HepG2 (cell line): Measurements from ENCODE around the gene MAN1B1. TPM values are rescaled to one million over a fixed set of nuclear protein-coding genes. Genes with fewer than 3 reads are reported as not detected.

ENCODE experiments used
- ATAC-seq: fragments of 200-7000 bp; cut with Tn5 transposase; 3 replicates; pipeline ENCODE4 v1.9.1; 2020; ENCODE audit warnings: mild to moderate bottlenecking, moderate library complexity
- BruUV-seq: library from RNA; stranded (reverse); fragments of 400-500 nt; replicated peaks from 2 replicates; lab custom pipeline; 2021; lab: Mats Ljungman, UMichigan
- CTCF ChIA-PET: fragments of 300-600 bp; formaldehyde crosslinking; extraction: SDS; loops from one replicate; lab custom pipeline; 2021; ENCODE audit warnings: low total read pairs, inconsistent platforms, low intra/inter-chr PET ratio; lab: Yijun Ruan, JAX
- POLR2A ChIA-PET: fragments of 350-600 bp; sonication (Branson Sonifier 250); formaldehyde crosslinking; loops from one replicate; lab custom pipeline; 2020; ENCODE audit warnings: antibody characterized with exemption, inconsistent platforms; lab: Yijun Ruan, JAX
- DNase-seq: peaks from one replicate; pipeline ENCODE4 v3.0.0-alpha.2; 2015; ENCODE audit warnings: low spot score
- FAIRE-seq: peaks from 3 replicates; lab custom pipeline; 2011; peaks lifted over from hg19 to GRCh38; lab: Jason Lieb, UNC
- H2AFZ ChIP-seq: one replicate; pipeline ENCODE4 v1.6.1; 2011; ENCODE audit warnings: low read length, inconsistent platforms
- H3K27ac ChIP-seq: fragments of 300-600 bp; 3 replicates; pipeline ENCODE4 v1.8.0; 2011; ENCODE audit warnings: mixed run types, mild to moderate bottlenecking, mixed read lengths, low read length, inconsistent platforms; ENCODE audit not compliant: insufficient read depth; ENCODE audit errors: extremely low read length
- H3K27me3 ChIP-seq, 2 experiments: fragments of 200-600 bp in 1 of 2; 2 replicates in 1 of 2; 3 replicates in 1 of 2; pipeline versions ENCODE4 v1.6.0 to v1.8.0; 2011; ENCODE audit warnings: low read length in 2 of 2, mild to moderate bottlenecking in 2 of 2, moderate library complexity in 2 of 2, inconsistent platforms in 1 of 2; ENCODE audit not compliant: insufficient read depth in 2 of 2, control insufficient read depth in 1 of 2
- H3K36me3 ChIP-seq, 2 experiments: fragments of 200-600 bp in 1 of 2; replicated peaks in 1 of 2; 2 replicates in 1 of 2; 3 replicates in 1 of 2; pipeline versions ENCODE4 v1.5.1 to v1.8.0; 2011; ENCODE audit warnings: low read length in 2 of 2, inconsistent platforms in 1 of 2; ENCODE audit not compliant: insufficient read depth in 2 of 2, control insufficient read depth in 1 of 2
- H3K4me1 ChIP-seq: 2 replicates; pipeline ENCODE4 v1.5.1; 2012; ENCODE audit warnings: low read length, inconsistent platforms; ENCODE audit not compliant: insufficient read depth
- H3K4me2 ChIP-seq: 2 replicates; pipeline ENCODE4 v1.6.0; 2011; ENCODE audit warnings: low read depth, low read length, inconsistent platforms
- H3K4me3 ChIP-seq, 3 experiments: fragments of 200-600 bp in 1 of 3; sonication (generic), shearing (Covaris generic) in 1 of 3; replicated peaks in 1 of 3; 2 replicates each; pipeline ENCODE4 v1.5.1; 2011 to 2016; ENCODE audit warnings: low read length in 3 of 3, inconsistent platforms in 2 of 3, low read depth in 2 of 3, mild to moderate bottlenecking in 2 of 3, control low read depth in 1 of 3, mixed read lengths in 1 of 3; ENCODE audit not compliant: insufficient read depth in 1 of 3
- H3K79me2 ChIP-seq: one replicate; pipeline ENCODE4 v1.6.1; 2011; ENCODE audit warnings: low read length, inconsistent platforms; ENCODE audit not compliant: insufficient read depth
- H3K9ac ChIP-seq: 2 replicates; pipeline ENCODE4 v1.6.0; 2011; ENCODE audit warnings: mild to moderate bottlenecking, low read depth, low read length, inconsistent platforms; ENCODE audit not compliant: insufficient read depth
- H3K9me3 ChIP-seq: 2 replicates; pipeline ENCODE4 v1.5.1; 2012; ENCODE audit warnings: mild to moderate bottlenecking, low read length
- H4K20me1 ChIP-seq: 2 replicates; pipeline ENCODE4 v1.6.0; 2011; ENCODE audit warnings: inconsistent platforms, mild to moderate bottlenecking, low read length, moderate library complexity; ENCODE audit not compliant: insufficient read depth
- ATF7 ChIP-seq, 2 experiments: fragments of 450-650 bp in 1 of 2; sonication (generic) in 1 of 2; formaldehyde crosslinking in 1 of 2; IDR thresholded peaks; 2 replicates each; pipeline versions ENCODE4 v1.4.0 to v1.6.1; 2016 to 2020; ENCODE audit warnings: antibody characterized with exemption in 1 of 2, mild to moderate bottlenecking in 1 of 2, missing genetic modification reagents in 1 of 2
- ESRRA ChIP-seq: sonication (generic); formaldehyde crosslinking; IDR thresholded peaks from 2 replicates; pipeline ENCODE4 v1.5.1; 2020; ENCODE audit warnings: mild to moderate bottlenecking, low read depth, missing genetic modification reagents
- HOXA3 ChIP-seq: sonication (generic); formaldehyde crosslinking; IDR thresholded peaks from 2 replicates; pipeline ENCODE4 v1.5.0; 2020; ENCODE audit warnings: missing genetic modification reagents
- ZFAT ChIP-seq: sonication (generic); formaldehyde crosslinking; conservative IDR thresholded peaks from 2 replicates; pipeline ENCODE4 v1.8.1; 2023; ENCODE audit warnings: missing genetic modification reagents, inconsistent platforms
- WGBS: methylation state at CpG from one replicate; pipeline ENCODE4 v1.1.6; 2017; ENCODE audit warnings: low lambda C conversion rate; 5-methylcytosine and 5-hydroxymethylcytosine counted together
- in situ Hi-C: cut with HindIII; loops from 2 replicates; pipeline ENCODE4 v1.10.0; 2017; ENCODE audit warnings: low pct_unique_long_range_greater_than_20kb; ENCODE audit not compliant: extremely low pct_ligation_motif_present
- intact Hi-C: fragments of 100-400 bp; cut with micrococcal nuclease; formaldehyde crosslinking; loops from one replicate; pipeline ENCODE4 v1.10.0; 2022; ENCODE audit not compliant: unreplicated experiment
- polyA plus RNA-seq, 8 experiments: library from polyadenylated mRNA; depleted of rRNA in 3 of 8; stranded (reverse) in 7 of 8; unstranded in 1 of 8; fragments of >200 nt; fragmentation: Illumina TruSeq in 4 of 8; extraction: Trizol in 4 of 8; gene quantifications; 2 replicates each; pipeline versions ENCODE4 v1.2.1 to v1.2.3, GENCODE V29; 2011 to 2016; ENCODE audit warnings: low read depth in 4 of 8, missing spikeins in 1 of 8, mixed read lengths in 1 of 8; ENCODE audit not compliant: insufficient read depth in 1 of 8
- total RNA-seq, 5 experiments: library from RNA; depleted of rRNA; stranded (reverse); fragments of >200 nt; fragmentation: Illumina TruSeq; extraction: Trizol; gene quantifications; 2 replicates each; pipeline ENCODE4 v1.2.3, GENCODE V29; 2016; ENCODE audit warnings: low read depth in 1 of 5
- TF ChIP-seq, protein P1 (sequence below): sonication (generic); formaldehyde crosslinking; IDR thresholded peaks from 2 replicates; pipeline ENCODE4 v1.5.0; 2020; ENCODE audit warnings: mild to moderate bottlenecking, missing genetic modification reagents, moderate library complexity
- TF ChIP-seq, protein P2 (sequence below): sonication (generic); formaldehyde crosslinking; IDR thresholded peaks from 2 replicates; pipeline ENCODE4 v1.4.0; 2020; ENCODE audit warnings: missing genetic modification reagents, borderline replicate concordance
- TF ChIP-seq, protein P3 (sequence below), 2 experiments: fragments of 450-650 bp in 1 of 2; sonication (generic) in 1 of 2; formaldehyde crosslinking in 1 of 2; IDR thresholded peaks; 2 replicates each; pipeline versions ENCODE4 v1.6.1 to v1.8.0; 2016 to 2022; ENCODE audit warnings: antibody characterized with exemption in 1 of 2, mild to moderate bottlenecking in 1 of 2, missing genetic modification reagents in 1 of 2

MAN1B1 gene
- total and polyA plus RNA-seq, 2 of the 13 experiments (the other 11 are each of a cell fraction or from before 2014, with no cell fraction given): 48.9 to 59.5 TPM

DNA sequence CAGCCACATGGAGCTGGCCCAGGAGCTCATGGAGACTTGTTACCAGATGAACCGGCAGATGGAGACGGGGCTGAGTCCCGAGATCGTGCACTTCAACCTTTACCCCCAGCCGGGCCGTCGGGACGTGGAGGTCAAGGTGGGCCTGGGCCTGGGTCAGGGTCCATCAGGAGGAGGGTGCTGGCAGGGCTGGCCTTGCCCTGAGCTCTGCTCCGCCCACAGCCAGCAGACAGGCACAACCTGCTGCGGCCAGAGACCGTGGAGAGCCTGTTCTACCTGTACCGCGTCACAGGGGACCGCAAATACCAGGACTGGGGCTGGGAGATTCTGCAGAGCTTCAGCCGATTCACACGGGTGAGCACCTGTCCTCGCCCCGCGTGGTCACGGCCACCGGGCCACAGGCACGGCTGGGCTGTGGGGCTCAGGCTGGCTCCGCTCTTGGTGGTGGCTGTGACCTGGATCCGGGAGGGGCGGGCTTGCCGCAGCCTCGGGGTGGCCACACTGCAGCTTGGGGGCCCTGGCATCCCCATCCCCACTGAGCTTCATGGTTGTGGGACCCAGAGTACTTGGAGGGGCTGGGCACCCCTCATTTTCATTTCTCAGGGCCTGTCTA lies 20.6 kb downstream of the MAN1B1 start:
- Histone ChIP-seq H3K36me3 (peaks cover 23 to 36% of the 10 kb centered on the region in 2 experiments), H3K4me2 (no peak overlapping the region)
- no peak for ATAC-seq
- TF ChIP-seq, protein P1, sequence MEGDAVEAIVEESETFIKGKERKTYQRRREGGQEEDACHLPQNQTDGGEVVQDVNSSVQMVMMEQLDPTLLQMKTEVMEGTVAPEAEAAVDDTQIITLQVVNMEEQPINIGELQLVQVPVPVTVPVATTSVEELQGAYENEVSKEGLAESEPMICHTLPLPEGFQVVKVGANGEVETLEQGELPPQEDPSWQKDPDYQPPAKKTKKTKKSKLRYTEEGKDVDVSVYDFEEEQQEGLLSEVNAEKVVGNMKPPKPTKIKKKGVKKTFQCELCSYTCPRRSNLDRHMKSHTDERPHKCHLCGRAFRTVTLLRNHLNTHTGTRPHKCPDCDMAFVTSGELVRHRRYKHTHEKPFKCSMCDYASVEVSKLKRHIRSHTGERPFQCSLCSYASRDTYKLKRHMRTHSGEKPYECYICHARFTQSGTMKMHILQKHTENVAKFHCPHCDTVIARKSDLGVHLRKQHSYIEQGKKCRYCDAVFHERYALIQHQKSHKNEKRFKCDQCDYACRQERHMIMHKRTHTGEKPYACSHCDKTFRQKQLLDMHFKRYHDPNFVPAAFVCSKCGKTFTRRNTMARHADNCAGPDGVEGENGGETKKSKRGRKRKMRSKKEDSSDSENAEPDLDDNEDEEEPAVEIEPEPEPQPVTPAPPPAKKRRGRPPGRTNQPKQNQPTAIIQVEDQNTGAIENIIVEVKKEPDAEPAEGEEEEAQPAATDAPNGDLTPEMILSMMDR (CRISPR knock-in tag): 0 out of 2 replicates have a peak, but pooled peaks have one; percentile 3
- TF ChIP-seq, protein P2, sequence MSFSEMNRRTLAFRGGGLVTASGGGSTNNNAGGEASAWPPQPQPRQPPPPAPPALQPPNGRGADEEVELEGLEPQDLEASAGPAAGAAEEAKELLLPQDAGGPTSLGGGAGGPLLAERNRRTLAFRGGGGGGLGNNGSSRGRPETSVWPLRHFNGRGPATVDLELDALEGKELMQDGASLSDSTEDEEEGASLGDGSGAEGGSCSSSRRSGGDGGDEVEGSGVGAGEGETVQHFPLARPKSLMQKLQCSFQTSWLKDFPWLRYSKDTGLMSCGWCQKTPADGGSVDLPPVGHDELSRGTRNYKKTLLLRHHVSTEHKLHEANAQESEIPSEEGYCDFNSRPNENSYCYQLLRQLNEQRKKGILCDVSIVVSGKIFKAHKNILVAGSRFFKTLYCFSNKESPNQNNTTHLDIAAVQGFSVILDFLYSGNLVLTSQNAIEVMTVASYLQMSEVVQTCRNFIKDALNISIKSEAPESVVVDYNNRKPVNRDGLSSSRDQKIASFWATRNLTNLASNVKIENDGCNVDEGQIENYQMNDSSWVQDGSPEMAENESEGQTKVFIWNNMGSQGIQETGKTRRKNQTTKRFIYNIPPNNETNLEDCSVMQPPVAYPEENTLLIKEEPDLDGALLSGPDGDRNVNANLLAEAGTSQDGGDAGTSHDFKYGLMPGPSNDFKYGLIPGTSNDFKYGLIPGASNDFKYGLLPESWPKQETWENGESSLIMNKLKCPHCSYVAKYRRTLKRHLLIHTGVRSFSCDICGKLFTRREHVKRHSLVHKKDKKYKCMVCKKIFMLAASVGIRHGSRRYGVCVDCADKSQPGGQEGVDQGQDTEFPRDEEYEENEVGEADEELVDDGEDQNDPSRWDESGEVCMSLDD (CRISPR knock-in tag): no peak
- 0 out of 2 replicates have a peak, but pooled peaks have one; percentile 12 for TF ChIP-seq HOXA3 (CRISPR knock-in tag)
- TF ChIP-seq ESRRA (CRISPR knock-in tag): peak; percentile 86; the same call in 1 of the 2 replicates
- no peak for TF ChIP-seq ZFAT
- TF ChIP-seq, protein P3, sequence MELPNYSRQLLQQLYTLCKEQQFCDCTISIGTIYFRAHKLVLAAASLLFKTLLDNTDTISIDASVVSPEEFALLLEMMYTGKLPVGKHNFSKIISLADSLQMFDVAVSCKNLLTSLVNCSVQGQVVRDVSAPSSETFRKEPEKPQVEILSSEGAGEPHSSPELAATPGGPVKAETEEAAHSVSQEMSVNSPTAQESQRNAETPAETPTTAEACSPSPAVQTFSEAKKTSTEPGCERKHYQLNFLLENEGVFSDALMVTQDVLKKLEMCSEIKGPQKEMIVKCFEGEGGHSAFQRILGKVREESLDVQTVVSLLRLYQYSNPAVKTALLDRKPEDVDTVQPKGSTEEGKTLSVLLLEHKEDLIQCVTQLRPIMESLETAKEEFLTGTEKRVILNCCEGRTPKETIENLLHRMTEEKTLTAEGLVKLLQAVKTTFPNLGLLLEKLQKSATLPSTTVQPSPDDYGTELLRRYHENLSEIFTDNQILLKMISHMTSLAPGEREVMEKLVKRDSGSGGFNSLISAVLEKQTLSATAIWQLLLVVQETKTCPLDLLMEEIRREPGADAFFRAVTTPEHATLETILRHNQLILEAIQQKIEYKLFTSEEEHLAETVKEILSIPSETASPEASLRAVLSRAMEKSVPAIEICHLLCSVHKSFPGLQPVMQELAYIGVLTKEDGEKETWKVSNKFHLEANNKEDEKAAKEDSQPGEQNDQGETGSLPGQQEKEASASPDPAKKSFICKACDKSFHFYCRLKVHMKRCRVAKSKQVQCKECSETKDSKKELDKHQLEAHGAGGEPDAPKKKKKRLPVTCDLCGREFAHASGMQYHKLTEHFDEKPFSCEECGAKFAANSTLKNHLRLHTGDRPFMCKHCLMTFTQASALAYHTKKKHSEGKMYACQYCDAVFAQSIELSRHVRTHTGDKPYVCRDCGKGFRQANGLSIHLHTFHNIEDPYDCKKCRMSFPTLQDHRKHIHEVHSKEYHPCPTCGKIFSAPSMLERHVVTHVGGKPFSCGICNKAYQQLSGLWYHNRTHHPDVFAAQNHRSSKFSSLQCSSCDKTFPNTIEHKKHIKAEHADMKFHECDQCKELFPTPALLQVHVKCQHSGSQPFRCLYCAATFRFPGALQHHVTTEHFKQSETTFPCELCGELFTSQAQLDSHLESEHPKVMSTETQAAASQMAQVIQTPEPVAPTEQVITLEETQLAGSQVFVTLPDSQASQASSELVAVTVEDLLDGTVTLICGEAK (IDR thresholded peaks at IDR 0.05): no peak
- TF ChIP-seq, protein P3 (CRISPR knock-in tag; IDR thresholded peaks at IDR 0.05): no peak
- no peak for TF ChIP-seq ATF7 (IDR thresholded peaks at IDR 0.05)
- no peak for TF ChIP-seq ATF7 (CRISPR knock-in tag; IDR thresholded peaks at IDR 0.05)

More for the DNA sequence above, 20.6 kb downstream of the MAN1B1 start:
- in situ Hi-C loops: no loop called here
- no peaks in the 10 kb centered on the region for H4K20me1 ChIP-seq
- FAIRE-seq (no peak), DNase-seq (no peak)
- no peak overlapping the region for H3K27ac ChIP-seq
- H3K79me2 ChIP-seq: no peaks in the 10 kb centered on the region
- no peak overlapping the region for H2AFZ ChIP-seq
- BruUV-seq: no TSS peak
- intact Hi-C loops: no loop called here
- H3K4me1 ChIP-seq: peaks cover 28% of the 10 kb centered on the region
- H3K27me3 ChIP-seq: no peaks in the 10 kb centered on the region
- H3K4me3 ChIP-seq: no peak overlapping the region
- CTCF ChIA-PET: no interaction called here
- H3K9me3 ChIP-seq: no peaks in the 10 kb centered on the region
- H3K9ac ChIP-seq: no peak overlapping the region
- POLR2A ChIA-PET: interaction anchor here (1.1 kb wide), 1 partner anchor 21 kb away, joined by 4 read pairs; the partner anchor contains the start of gene MAN1B1
- 76% methylated on average over 18 of the region's 27 CpGs for whole genome bisulfite sequencing
